Measurements from ENCODE around the gene NTHL1. TPM values are rescaled to one million over a fixed set of nuclear protein-coding genes. Genes with fewer than 3 reads are reported as not detected.

NTHL1 gene
- total RNA-seq, 4 donors from 2014 or later: 6.5 to 21.7 (median 12.0) TPM

DNA sequence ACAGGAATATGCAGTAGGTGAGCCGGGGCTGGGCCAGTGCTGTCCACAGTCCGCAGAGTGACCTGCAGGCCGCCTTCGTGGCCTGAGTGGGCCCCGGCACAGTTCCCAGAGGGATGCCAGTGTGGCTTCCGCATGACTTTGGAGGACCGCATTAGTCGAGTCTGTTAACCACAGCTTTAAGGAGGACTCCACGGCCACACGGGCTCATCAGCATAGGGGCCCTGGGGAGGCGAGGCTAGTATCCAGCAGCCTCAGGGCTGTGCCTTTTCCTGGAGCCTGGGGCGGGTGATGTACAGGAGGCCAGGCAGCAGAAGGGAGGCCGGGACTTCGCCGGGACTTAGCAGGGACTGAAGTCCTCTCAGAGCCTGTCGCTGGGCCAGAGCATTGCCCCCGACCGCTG, 13.4 kb upstream of the NTHL1 start:
- TF ChIP-seq, protein P1, sequence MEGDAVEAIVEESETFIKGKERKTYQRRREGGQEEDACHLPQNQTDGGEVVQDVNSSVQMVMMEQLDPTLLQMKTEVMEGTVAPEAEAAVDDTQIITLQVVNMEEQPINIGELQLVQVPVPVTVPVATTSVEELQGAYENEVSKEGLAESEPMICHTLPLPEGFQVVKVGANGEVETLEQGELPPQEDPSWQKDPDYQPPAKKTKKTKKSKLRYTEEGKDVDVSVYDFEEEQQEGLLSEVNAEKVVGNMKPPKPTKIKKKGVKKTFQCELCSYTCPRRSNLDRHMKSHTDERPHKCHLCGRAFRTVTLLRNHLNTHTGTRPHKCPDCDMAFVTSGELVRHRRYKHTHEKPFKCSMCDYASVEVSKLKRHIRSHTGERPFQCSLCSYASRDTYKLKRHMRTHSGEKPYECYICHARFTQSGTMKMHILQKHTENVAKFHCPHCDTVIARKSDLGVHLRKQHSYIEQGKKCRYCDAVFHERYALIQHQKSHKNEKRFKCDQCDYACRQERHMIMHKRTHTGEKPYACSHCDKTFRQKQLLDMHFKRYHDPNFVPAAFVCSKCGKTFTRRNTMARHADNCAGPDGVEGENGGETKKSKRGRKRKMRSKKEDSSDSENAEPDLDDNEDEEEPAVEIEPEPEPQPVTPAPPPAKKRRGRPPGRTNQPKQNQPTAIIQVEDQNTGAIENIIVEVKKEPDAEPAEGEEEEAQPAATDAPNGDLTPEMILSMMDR (IDR thresholded peaks at IDR 0.05; ENCODE audit: low read depth): no peak

DNA sequence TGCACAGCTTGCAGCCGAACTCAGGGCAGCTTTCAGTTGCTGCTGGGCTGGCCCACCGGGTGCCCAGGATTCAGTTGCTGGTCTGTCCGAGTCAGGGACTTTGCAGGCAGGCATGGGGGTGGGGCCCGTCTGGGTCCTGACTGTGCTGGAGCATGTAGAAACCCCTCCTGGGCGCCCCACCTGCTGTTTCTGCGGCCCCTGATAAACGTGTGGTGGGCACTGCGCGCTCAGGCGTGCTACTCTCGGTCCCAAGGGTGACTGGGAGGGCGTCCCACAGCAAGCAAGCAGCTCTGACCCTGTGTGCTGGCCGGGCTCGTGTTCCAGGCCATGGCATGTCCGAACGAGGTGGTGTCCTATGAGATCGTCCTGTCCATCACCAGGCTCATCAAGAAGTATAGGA, 12.7 kb upstream of the NTHL1 start:
- TF ChIP-seq, protein P1 (IDR thresholded peaks at IDR 0.05; ENCODE audit: low read depth): no peak

DNA sequence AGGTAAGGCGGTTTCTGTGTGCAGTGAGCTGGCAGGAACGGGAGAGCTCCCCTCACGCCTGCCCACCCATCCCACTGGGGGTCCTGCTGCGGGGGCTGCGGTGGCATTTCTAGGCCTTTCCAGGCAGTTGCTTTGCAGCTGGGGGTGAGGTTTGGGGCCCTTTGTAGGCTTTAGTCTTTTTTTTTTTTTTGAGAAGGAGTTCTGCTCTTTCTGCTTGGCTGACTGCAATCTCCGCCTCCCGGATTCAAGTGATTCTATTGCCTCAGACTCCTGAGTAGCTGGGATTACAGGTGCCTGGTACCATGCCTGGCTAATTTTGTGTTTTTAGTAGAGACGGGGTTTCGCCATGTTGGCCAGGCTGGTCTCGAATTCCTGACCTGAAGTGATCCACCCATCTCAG, 11.2 kb upstream of the NTHL1 start:
- TF ChIP-seq, protein P1 (IDR thresholded peaks at IDR 0.05; ENCODE audit: low read depth): no peak

DNA sequence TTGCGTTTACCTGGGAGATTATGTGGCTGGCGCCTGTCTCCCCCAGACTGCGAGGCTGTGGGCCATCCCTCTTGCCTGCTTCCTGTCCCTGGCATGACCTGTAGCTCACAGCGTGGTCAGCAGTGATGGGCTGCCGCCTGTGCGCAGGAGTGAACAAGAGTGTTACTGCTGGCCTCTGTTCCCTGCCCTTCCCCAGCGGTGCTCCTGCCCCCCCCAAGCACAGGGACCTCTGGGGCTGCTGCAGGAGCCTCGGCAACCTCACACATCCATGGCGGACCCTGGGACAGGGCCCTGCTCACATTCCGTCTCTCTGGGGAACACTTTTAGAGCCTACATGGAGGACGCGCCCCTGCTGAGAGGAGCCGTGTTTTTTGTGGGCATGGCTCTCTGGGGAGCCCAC, 10.8 kb upstream of the NTHL1 start:
- TF ChIP-seq, protein P1 (IDR thresholded peaks at IDR 0.05; ENCODE audit: low read depth): no peak

DNA sequence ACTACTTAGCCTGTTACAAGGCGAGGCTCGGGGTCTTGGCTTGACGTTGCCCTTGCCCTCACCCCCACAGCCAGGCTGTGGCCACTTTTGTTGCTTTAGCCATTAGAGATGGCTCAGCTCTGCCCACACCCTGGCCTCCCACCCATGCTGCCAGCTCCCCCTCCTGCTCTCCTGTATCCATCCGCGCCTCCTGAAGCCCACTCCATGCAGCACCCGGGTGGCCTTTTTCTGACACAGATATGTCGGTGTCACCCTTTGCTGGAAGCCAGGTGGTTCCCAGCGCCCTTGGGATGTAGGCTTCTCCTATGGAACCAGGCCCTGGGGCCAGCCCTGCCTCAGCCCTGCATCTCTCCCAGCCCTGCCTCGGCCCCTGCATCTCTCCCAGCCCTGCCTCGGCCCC, 9.8 kb upstream of the NTHL1 start:
- TF ChIP-seq, protein P1 (IDR thresholded peaks at IDR 0.05; ENCODE audit: low read depth): no peak

DNA sequence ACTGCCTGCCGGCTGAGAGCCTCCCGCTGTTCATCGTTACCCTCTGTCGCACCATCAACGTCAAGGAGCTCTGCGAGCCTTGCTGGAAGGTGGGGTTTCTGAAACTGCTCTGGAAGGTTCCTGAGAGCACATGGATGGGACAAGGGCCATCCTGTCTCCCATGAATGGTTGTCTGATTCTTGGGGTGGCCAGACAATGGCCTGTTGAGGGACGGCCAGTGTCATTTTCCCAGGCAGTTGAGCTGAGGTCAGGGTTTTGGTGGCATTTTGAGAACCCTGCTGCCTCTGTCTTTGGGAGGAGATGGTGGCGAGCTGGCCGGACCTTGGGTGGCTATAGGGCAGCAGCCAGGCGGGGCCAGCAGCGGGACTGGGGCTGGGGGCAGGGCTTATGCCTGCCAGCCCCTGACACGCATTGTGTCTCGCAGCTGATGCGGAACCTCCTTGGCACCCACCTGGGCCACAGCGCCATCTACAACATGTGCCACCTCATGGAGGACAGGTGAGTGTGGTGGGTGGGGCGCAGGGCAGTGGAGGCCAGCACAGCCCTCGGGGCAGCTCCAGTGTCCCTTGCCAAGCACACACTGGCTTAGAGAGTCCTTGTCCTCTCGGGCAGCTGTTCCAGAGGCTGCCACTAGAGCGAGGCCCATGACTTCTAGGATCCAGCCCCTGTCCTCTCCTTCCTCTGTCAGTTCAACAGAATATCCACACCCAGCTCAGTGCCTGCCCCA, 9.2 kb upstream of the NTHL1 start:
- TF ChIP-seq, protein P1 (IDR thresholded peaks at IDR 0.05; ENCODE audit: low read depth): no peak

DNA sequence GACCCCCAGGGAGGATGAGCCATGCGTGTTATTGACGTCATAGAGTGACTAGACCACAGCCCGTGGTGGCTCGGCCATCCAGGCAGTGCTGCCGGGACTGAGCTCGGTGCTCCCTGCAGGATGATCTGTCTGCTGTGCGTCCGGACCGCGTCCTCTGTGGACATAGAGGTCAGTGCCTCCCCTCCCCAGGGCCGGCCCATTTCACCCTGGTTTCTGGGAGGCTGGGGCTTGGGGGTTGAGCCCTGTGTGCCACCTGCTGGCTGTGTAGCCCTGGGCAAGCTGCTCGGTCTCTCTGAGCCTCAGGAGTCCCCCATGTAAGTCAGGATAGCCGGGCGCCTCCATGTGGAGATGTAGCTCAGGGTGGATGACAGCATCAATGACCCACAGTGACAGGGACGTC, 8.4 kb upstream of the NTHL1 start:
- TF ChIP-seq, protein P1 (IDR thresholded peaks at IDR 0.05; ENCODE audit: low read depth): no peak

Measured in subcutaneous adipose tissue (tissue), 4 donors.